OCI-LY1 (cell line): ENCODE data around the gene ATP5F1D.

Experiments used
- CTCF ChIP-seq: fragments of 200-600 bp; sonication (generic), shearing (Covaris generic); IDR thresholded peaks from 2 replicates; pipeline ENCODE4 v1.5.1; 2017; ENCODE audit warnings: mild to moderate bottlenecking, antibody characterized with exemption, low read length, moderate library complexity, mixed read lengths
- EZH2 ChIP-seq: fragments of 200-600 bp; sonication (generic), shearing (Covaris generic); IDR thresholded peaks from 2 replicates; pipeline ENCODE4 v1.8.0; 2017; ENCODE audit warnings: borderline replicate concordance, mixed run types, mild to moderate bottlenecking, antibody characterized with exemption, low read length, moderate library complexity, mixed read lengths

GRCh38 chr19:1236576-1236975 lies 5.0 kb upstream of the ATP5F1D start:
- TF ChIP-seq EZH2 (no peak), CTCF (no peak)
